CD4-positive, alpha-beta T cell treated with Interleukin-21 for 1 hour (primary cell): ENCODE data around the gene FUT4.
"Not testable (repeated sequence)": the region's sequence is repeated elsewhere in the genome, so short reads cannot be mapped to it uniquely, and the experiment has no call there.

Experiments used
- DNase-seq: peaks from one replicate; pipeline ENCODE4 v3.0.0-alpha.2; 2020

FUT4 gene

GRCh38 chr11:94568200-94568599 is 24.5 kb downstream of the FUT4 start:
- DNase-seq = no peak

- DNase-seq = no peak
Observed at GRCh38 chr11:94568717-94569116, 25.0 kb downstream of the FUT4 start.

- DNase-seq = not testable (repeated sequence)
Observed at GRCh38 chr11:94572975-94573374, 29.3 kb downstream of the FUT4 start.

GRCh38 chr11:94574193-94574961 is 30.7 kb downstream of the FUT4 start:
- DNase-seq = no peak

GRCh38 chr11:94576306-94576705 is 32.6 kb downstream of the FUT4 start:
- no peak for DNase-seq

- DNase-seq = no peak
Observed at GRCh38 chr11:94577841-94578240, 34.1 kb downstream of the FUT4 start.

GRCh38 chr11:94581926-94582325 is 38.2 kb downstream of the FUT4 start:
- DNase-seq = no peak

GRCh38 chr11:94583213-94583865 is 39.6 kb downstream of the FUT4 start:
- no peak for DNase-seq

- peak; percentile 3 for DNase-seq
Observed at GRCh38 chr11:94583866-94584500, 40.3 kb downstream of the FUT4 start.

GRCh38 chr11:94584978-94585377 is 41.3 kb downstream of the FUT4 start:
- DNase-seq = no peak

- DNase-seq = no peak
Observed at GRCh38 chr11:94585399-94585798, 41.7 kb downstream of the FUT4 start.

- DNase-seq = no peak
Observed at GRCh38 chr11:94586546-94586945, 42.8 kb downstream of the FUT4 start.

GRCh38 chr11:94586978-94587377 is 43.3 kb downstream of the FUT4 start:
- no peak for DNase-seq

- DNase-seq = no peak
Observed at GRCh38 chr11:94588366-94588942, 44.7 kb downstream of the FUT4 start.

- DNase-seq = no peak
Observed at GRCh38 chr11:94590352-94591041, 46.8 kb downstream of the FUT4 start.

GRCh38 chr11:94593030-94593429 is 49.3 kb downstream of the FUT4 start:
- DNase-seq = no peak

GRCh38 chr11:94595076-94595475 is 51.4 kb downstream of the FUT4 start:
- DNase-seq = no peak

GRCh38 chr11:94597896-94598295 is 54.2 kb downstream of the FUT4 start:
- no peak for DNase-seq
